ENCODE measurements around the gene HM13.
A peak's percentile ranks its signal among the peaks of the same experiment; 100 is the strongest.
"Not testable (repeated sequence)": the region's sequence is repeated elsewhere in the genome, so short reads cannot be mapped to it uniquely, and the experiment has no call there.

The HM13 gene

DNA sequence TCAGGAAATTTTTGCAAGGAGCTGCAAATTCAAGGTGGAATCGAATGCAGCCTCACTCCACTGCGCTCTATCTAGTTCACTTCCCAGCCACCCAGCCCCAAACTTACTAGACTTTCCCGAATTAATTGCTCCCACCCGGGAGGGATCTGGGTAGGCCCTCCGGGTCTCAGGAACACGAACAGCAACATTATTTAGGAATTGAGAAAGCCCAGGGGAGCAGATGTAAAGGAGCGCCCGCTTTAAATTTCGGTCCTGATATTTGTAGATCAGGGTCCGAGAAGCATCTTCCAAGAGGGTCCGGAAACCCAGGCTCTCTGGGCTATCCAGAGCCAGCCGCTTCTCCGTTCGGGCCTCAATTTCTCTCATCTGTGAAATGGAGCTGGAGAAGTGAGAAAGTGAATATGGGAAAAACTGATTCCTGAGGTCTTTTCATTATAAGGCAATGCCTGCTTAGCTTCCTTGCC, 90.4 kb downstream of the HM13 start:
- FAIRE-seq, result no peak
- no peak for DNase-seq (ENCODE audit: extremely low spot score, insufficient read length, low read depth)

DNA sequence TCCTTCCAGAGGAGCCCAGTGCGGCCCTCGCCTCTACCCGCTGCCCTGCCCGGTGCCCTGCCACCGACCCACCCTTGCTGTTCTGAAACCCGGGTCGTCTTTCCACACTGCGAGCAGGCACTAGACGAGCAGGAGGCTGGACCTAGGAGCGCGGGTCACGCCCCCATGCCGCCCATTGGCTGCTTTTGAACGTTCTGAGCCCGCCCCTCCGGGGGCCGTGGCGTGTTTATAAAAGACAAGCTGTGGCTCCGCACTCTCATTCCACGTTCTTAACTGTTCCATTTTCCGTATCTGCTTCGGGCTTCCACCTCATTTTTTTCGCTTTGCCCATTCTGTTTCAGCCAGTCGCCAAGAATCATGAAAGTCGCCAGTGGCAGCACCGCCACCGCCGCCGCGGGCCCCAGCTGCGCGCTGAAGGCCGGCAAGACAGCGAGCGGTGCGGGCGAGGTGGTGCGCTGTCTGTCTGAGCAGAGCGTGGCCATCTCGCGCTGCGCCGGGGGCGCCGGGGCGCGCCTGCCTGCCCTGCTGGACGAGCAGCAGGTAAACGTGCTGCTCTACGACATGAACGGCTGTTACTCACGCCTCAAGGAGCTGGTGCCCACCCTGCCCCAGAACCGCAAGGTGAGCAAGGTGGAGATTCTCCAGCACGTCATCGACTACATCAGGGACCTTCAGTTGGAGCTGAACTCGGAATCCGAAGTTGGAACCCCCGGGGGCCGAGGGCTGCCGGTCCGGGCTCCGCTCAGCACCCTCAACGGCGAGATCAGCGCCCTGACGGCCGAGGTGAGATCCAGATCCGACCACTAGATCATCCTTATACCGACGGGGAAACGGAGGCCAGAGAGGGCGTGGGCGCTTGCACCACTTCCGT, 91.0 kb downstream of the HM13 start, which contains the start of gene ID1:
TSS of gene ID1 (plus strand) at position 259 of the 871 bp plus-strand sequence. CDS start at position 358, 99 bp downstream.
- DNase-seq (ENCODE audit: extremely low spot score, insufficient read length, low read depth), result peak; percentile 82
- FAIRE-seq, result peak; percentile 69

DNA sequence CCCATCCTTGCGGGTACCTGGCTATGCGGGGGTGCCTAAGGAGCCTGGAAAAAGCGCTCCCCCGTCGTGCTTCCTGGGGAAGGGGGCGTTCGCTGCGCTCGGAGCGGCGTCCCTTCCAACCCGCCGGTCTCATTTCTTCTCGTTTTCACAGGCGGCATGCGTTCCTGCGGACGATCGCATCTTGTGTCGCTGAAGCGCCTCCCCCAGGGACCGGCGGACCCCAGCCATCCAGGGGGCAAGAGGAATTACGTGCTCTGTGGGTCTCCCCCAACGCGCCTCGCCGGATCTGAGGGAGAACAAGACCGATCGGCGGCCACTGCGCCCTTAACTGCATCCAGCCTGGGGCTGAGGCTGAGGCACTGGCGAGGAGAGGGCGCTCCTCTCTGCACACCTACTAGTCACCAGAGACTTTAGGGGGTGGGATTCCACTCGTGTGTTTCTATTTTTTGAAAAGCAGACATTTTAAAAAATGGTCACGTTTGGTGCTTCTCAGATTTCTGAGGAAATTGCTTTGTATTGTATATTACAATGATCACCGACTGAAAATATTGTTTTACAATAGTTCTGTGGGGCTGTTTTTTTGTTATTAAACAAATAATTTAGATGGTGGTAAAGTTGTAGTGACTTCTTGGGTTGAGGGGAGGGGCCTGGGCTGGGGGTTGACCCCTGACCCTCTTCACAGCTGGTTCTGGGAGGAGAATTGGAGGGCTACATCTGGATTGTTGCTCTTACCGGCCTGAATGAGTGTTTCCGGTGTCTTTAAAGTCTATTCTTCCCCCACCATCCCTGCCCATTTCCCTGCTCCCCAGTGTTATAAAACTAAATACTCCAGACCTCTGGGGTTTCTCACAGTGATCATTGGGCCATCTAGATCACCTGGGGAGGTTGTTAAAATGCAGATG, 91.9 kb downstream of the HM13 start:
- no peak for DNase-seq (ENCODE audit: extremely low spot score, insufficient read length, low read depth)
- no peak for FAIRE-seq

- no peak for DNase-seq (ENCODE audit: extremely low spot score, insufficient read length, low read depth)
- FAIRE-seq, result no peak
These were observed 92.8 kb downstream of the HM13 start for GRCh38 chr20:31606804-31607639.

- FAIRE-seq (no peak), DNase-seq (ENCODE audit: extremely low spot score, insufficient read length, low read depth) (no peak)
These were observed 93.5 kb downstream of the HM13 start for GRCh38 chr20:31607640-31608250.

GRCh38 chr20:31608251-31608945, 94.2 kb downstream of the HM13 start:
- no peak for FAIRE-seq

GRCh38 chr20:31612271-31612640, 98.0 kb downstream of the HM13 start:
- not testable (repeated sequence) for FAIRE-seq; DNase-seq (ENCODE audit: extremely low spot score, insufficient read length, low read depth)

More at GRCh38 chr20:31608251-31608945, 94.2 kb downstream of the HM13 start:
- DNase-seq (ENCODE audit: extremely low spot score, insufficient read length, low read depth), result no peak

GRCh38 chr20:31615416-31615815, 101.2 kb downstream of the HM13 start:
- FAIRE-seq, result no peak

GRCh38 chr20:31617432-31618104, 103.3 kb downstream of the HM13 start:
- DNase-seq (ENCODE audit: extremely low spot score, insufficient read length, low read depth) (no peak), FAIRE-seq (peak; percentile 9)

More at GRCh38 chr20:31615416-31615815, 101.2 kb downstream of the HM13 start:
- DNase-seq (ENCODE audit: extremely low spot score, insufficient read length, low read depth), result no peak

Measured in GM18507 (cell line).